ENCODE data around the gene KIAA1191.

DNA sequence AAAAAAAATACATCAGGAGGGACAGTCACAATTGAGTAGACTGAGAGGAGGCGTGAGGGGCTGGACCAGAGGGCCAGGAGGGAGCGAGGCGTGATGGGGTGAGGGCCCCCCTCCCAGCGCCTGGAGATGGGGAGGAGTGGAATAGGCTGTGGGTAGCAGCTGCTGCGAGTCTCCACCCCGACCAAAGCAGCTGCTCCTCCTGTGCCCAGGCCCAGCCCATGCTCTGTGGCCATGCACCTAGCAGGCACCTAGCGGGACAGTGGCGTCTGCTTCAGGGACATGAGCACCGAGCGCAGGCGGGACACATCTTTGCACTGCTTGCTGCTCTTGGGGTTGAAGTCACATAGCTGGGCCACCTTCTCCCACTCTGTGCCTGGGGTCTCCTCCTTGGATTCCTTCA lies 31.0 kb upstream of the KIAA1191 start:
- no peak for TF ChIP-seq TAF1 (IDR thresholded peaks at IDR 0.05; ENCODE audit: low read depth, low read length)
- TF ChIP-seq CTCF (IDR thresholded peaks at IDR 0.05; ENCODE audit: control extremely low read depth in 1 of 3, insufficient read depth in 1 of 3, low read depth in 1 of 3, low read length in 3 of 3) = no peak
- TF ChIP-seq SIN3A (conservative IDR thresholded peaks at IDR 0.05 in 1 of 2, IDR thresholded peaks at IDR 0.05 in 1 of 2; ENCODE audit: low read depth in 1 of 2, low read length in 2 of 2) = no peak
- no peak for TF ChIP-seq POLR2A (IDR thresholded peaks at IDR 0.05; ENCODE audit: control extremely low read depth in 1 of 2, low read depth in 2 of 2, low read length in 2 of 2)
- no peak for TF ChIP-seq FOSL1 (IDR thresholded peaks at IDR 0.05; ENCODE audit: insufficient read depth, low read depth, low read length)
- no peak for TF ChIP-seq RXRA (IDR thresholded peaks at IDR 0.05; ENCODE audit: insufficient read depth, low read depth, low read length)
- TF ChIP-seq EP300 (IDR thresholded peaks at IDR 0.05; ENCODE audit: borderline replicate concordance in 1 of 2, low read depth in 2 of 2, low read length in 2 of 2) = no peak
- TF ChIP-seq TAF7 (optimal IDR thresholded peaks at IDR 0.05; ENCODE audit: borderline replicate concordance, low read depth, low read length) = no peak
- TF ChIP-seq EZH2 (IDR thresholded peaks at IDR 0.05; ENCODE audit: low read depth, low read length, severe bottlenecking) = no peak
